Measurements from ENCODE around the gene GFRA3.

Gene GFRA3

GRCh38 chr5:138230981-138231589 lies 43.3 kb downstream of the GFRA3 start:
- Histone ChIP-seq H3K36me3 (ENCODE audit: control insufficient read depth, insufficient read depth, low read length) (no peaks in the 10 kb centered on the region), H3K27ac (ENCODE audit: low read depth, low read length, severe bottlenecking) (peak overlapping the region; percentile 88), H3K4me3 (ENCODE audit: extremely low read depth, insufficient read depth, low read length, poor library complexity, severe bottlenecking) (no peak overlapping the region), H3K4me1 (ENCODE audit: control insufficient read depth, insufficient read depth, low read length, poor library complexity, severe bottlenecking) (peaks cover 13% of the 10 kb centered on the region), H3K9me3 (ENCODE audit: control insufficient read depth, low read length) (peaks cover 11% of the 10 kb centered on the region)
- WGBS, 2 experiments (ENCODE audit: insufficient coverage in 2 of 2), result 79 to 84% methylated on average over 6 of the region's 7 CpGs

GRCh38 chr5:138230261-138230660 lies 44.2 kb downstream of the GFRA3 start:
- H3K36me3 ChIP-seq (ENCODE audit: control insufficient read depth, insufficient read depth, low read length), result no peaks in the 10 kb centered on the region
- H3K4me1 ChIP-seq (ENCODE audit: control insufficient read depth, insufficient read depth, low read length, poor library complexity, severe bottlenecking), result peaks cover 13% of the 10 kb centered on the region
- H3K9me3 ChIP-seq (ENCODE audit: control insufficient read depth, low read length), result peaks cover 14% of the 10 kb centered on the region
- no peak overlapping the region for H3K4me3 ChIP-seq (ENCODE audit: extremely low read depth, insufficient read depth, low read length, poor library complexity, severe bottlenecking)
- peak overlapping the region; percentile 88 for H3K27ac ChIP-seq (ENCODE audit: low read depth, low read length, severe bottlenecking)

GRCh38 chr5:138229387-138229786 lies 45.0 kb downstream of the GFRA3 start:
- Histone ChIP-seq H3K9me3 (ENCODE audit: control insufficient read depth, low read length) (peaks cover 14% of the 10 kb centered on the region), H3K4me1 (ENCODE audit: control insufficient read depth, insufficient read depth, low read length, poor library complexity, severe bottlenecking) (peaks cover 13% of the 10 kb centered on the region), H3K27ac (ENCODE audit: low read depth, low read length, severe bottlenecking) (no peak overlapping the region), H3K4me3 (ENCODE audit: extremely low read depth, insufficient read depth, low read length, poor library complexity, severe bottlenecking) (no peak overlapping the region), H3K36me3 (ENCODE audit: control insufficient read depth, insufficient read depth, low read length) (no peaks in the 10 kb centered on the region)
- WGBS, 2 experiments (ENCODE audit: insufficient coverage in 2 of 2), result 90% methylated on average over 3 to 5 of the region's 6 CpGs

- Histone ChIP-seq H3K4me3 (ENCODE audit: extremely low read depth, insufficient read depth, low read length, poor library complexity, severe bottlenecking) (no peak overlapping the region), H3K27ac (ENCODE audit: low read depth, low read length, severe bottlenecking) (no peak overlapping the region), H3K9me3 (ENCODE audit: control insufficient read depth, low read length) (peaks cover 14% of the 10 kb centered on the region), H3K36me3 (ENCODE audit: control insufficient read depth, insufficient read depth, low read length) (no peaks in the 10 kb centered on the region), H3K4me1 (ENCODE audit: control insufficient read depth, insufficient read depth, low read length, poor library complexity, severe bottlenecking) (peaks cover 13% of the 10 kb centered on the region)
These were observed 47.5 kb downstream of the GFRA3 start for GRCh38 chr5:138226910-138227309.

- peaks cover 6% of the 10 kb centered on the region for H3K4me1 ChIP-seq (ENCODE audit: control insufficient read depth, insufficient read depth, low read length, poor library complexity, severe bottlenecking)
- peaks cover 14% of the 10 kb centered on the region for H3K9me3 ChIP-seq (ENCODE audit: control insufficient read depth, low read length)
- H3K36me3 ChIP-seq (ENCODE audit: control insufficient read depth, insufficient read depth, low read length), result no peaks in the 10 kb centered on the region
- WGBS, 2 experiments (ENCODE audit: insufficient coverage in 2 of 2), result 83% methylated on average over 4 of the region's 6 CpGs; no CpG with 5 or more reads in 1 of the 2 experiments
- H3K4me3 ChIP-seq (ENCODE audit: extremely low read depth, insufficient read depth, low read length, poor library complexity, severe bottlenecking), result no peak overlapping the region
- H3K27ac ChIP-seq (ENCODE audit: low read depth, low read length, severe bottlenecking), result no peak overlapping the region
These were observed 49.7 kb downstream of the GFRA3 start for GRCh38 chr5:138224712-138225111.

- peaks cover 17% of the 10 kb centered on the region for H3K9me3 ChIP-seq (ENCODE audit: control insufficient read depth, low read length)
- H3K36me3 ChIP-seq (ENCODE audit: control insufficient read depth, insufficient read depth, low read length), result no peaks in the 10 kb centered on the region
- no peak overlapping the region for H3K4me3 ChIP-seq (ENCODE audit: extremely low read depth, insufficient read depth, low read length, poor library complexity, severe bottlenecking)
- no peaks in the 10 kb centered on the region for H3K4me1 ChIP-seq (ENCODE audit: control insufficient read depth, insufficient read depth, low read length, poor library complexity, severe bottlenecking)
- 86 to 100% methylated on average over 1 of the region's 1 CpG for WGBS, 2 experiments (ENCODE audit: insufficient coverage in 2 of 2)
- H3K27ac ChIP-seq (ENCODE audit: low read depth, low read length, severe bottlenecking), result no peak overlapping the region
These were observed 50.9 kb downstream of the GFRA3 start for GRCh38 chr5:138223532-138223931.

- Histone ChIP-seq H3K4me1 (ENCODE audit: control insufficient read depth, insufficient read depth, low read length, poor library complexity, severe bottlenecking) (no peaks in the 10 kb centered on the region), H3K36me3 (ENCODE audit: control insufficient read depth, insufficient read depth, low read length) (peaks cover 1% of the 10 kb centered on the region), H3K27ac (ENCODE audit: low read depth, low read length, severe bottlenecking) (no peak overlapping the region), H3K9me3 (ENCODE audit: control insufficient read depth, low read length) (peaks cover 3% of the 10 kb centered on the region), H3K4me3 (ENCODE audit: extremely low read depth, insufficient read depth, low read length, poor library complexity, severe bottlenecking) (no peak overlapping the region)
- WGBS, 2 experiments (ENCODE audit: insufficient coverage in 2 of 2), result 100% methylated on average over 2 of the region's 2 CpGs
These were observed 57.6 kb downstream of the GFRA3 start for GRCh38 chr5:138216799-138217198.

GRCh38 chr5:138213161-138214029 lies 61.0 kb downstream of the GFRA3 start, which contains the start of gene CDC23:
Gene CDC23 (minus strand): TSS chr5:138213323. CDS start chr5:138213312, 11 bp downstream.
- H3K4me3 ChIP-seq (ENCODE audit: extremely low read depth, insufficient read depth, low read length, poor library complexity, severe bottlenecking), result peak within 1 kb of the TSS; percentile 100
- H3K27ac ChIP-seq (ENCODE audit: low read depth, low read length, severe bottlenecking), result peak within 1 kb of the TSS; percentile 81
- 7 to 10% methylated on average over 23 to 25 of the region's 32 CpGs for WGBS, 2 experiments (ENCODE audit: insufficient coverage in 2 of 2)
- H3K9me3 ChIP-seq (ENCODE audit: control insufficient read depth, low read length), result no peaks in the 10 kb centered on the region
- peaks cover 3% of the 10 kb centered on the region for H3K4me1 ChIP-seq (ENCODE audit: control insufficient read depth, insufficient read depth, low read length, poor library complexity, severe bottlenecking)
- peaks cover 29% of the 10 kb centered on the region for H3K36me3 ChIP-seq (ENCODE audit: control insufficient read depth, insufficient read depth, low read length)

GRCh38 chr5:138212828-138213160 lies 61.6 kb downstream of the GFRA3 start:
- peak overlapping the region; percentile 81 for H3K27ac ChIP-seq (ENCODE audit: low read depth, low read length, severe bottlenecking)
- no peaks in the 10 kb centered on the region for H3K9me3 ChIP-seq (ENCODE audit: control insufficient read depth, low read length)
- WGBS, 2 experiments (ENCODE audit: insufficient coverage in 2 of 2), result 0 to 3% methylated on average over 6 to 8 of the region's 8 CpGs
- H3K4me3 ChIP-seq (ENCODE audit: extremely low read depth, insufficient read depth, low read length, poor library complexity, severe bottlenecking), result peak overlapping the region; percentile 100
- H3K4me1 ChIP-seq (ENCODE audit: control insufficient read depth, insufficient read depth, low read length, poor library complexity, severe bottlenecking), result peaks cover 3% of the 10 kb centered on the region
- H3K36me3 ChIP-seq (ENCODE audit: control insufficient read depth, insufficient read depth, low read length), result peaks cover 35% of the 10 kb centered on the region

GRCh38 chr5:138210985-138211384 lies 63.4 kb downstream of the GFRA3 start:
- no peak overlapping the region for H3K27ac ChIP-seq (ENCODE audit: low read depth, low read length, severe bottlenecking)
- 97 to 100% methylated on average over 2 to 3 of the region's 3 CpGs for WGBS, 2 experiments (ENCODE audit: insufficient coverage in 2 of 2)
- peaks cover 3% of the 10 kb centered on the region for H3K4me1 ChIP-seq (ENCODE audit: control insufficient read depth, insufficient read depth, low read length, poor library complexity, severe bottlenecking)
- peaks cover 42% of the 10 kb centered on the region for H3K36me3 ChIP-seq (ENCODE audit: control insufficient read depth, insufficient read depth, low read length)
- no peaks in the 10 kb centered on the region for H3K9me3 ChIP-seq (ENCODE audit: control insufficient read depth, low read length)
- no peak overlapping the region for H3K4me3 ChIP-seq (ENCODE audit: extremely low read depth, insufficient read depth, low read length, poor library complexity, severe bottlenecking)

Data from mesodermal cell (in vitro differentiated cells).